ENCODE data around the gene TMEM132C. TPM values are rescaled to one million over a fixed set of nuclear protein-coding genes. Genes with fewer than 3 reads are reported as not detected.

TMEM132C gene
- total RNA-seq, 1 donor from 2014 or later, result not detected

DNA sequence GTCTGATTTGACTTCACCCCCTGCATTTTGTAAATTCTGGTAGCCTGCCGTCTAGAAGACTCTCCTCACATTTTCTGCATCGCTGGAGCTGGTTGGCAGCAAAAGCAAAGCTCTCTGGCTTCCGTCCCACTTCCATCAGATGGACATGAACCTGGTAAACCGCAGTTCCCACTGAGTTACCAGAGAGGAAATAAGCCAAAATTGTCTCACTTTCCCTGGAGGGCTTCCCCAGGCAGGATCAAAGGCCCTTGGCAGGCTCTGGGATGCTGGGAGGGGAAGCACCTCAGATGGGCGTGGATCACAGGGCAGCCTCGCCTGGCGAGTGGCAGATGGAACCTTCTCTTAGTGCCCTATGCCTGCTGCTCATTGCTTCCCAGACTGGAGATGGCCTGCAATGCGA is 243.5 kb downstream of the TMEM132C start:
- ChIA-PET CTCF (no interaction called here), POLR2A (no interaction called here)
- no peaks in the 10 kb centered on the region for H3K27me3 Mint-ChIP-seq
- H3K27ac Mint-ChIP-seq, result no peak overlapping the region
- no peaks in the 10 kb centered on the region for H3K36me3 Mint-ChIP-seq (ENCODE audit: low read depth)
- intact Hi-C loops (cut with micrococcal nuclease), result no loop called here
- no peak overlapping the region for H3K4me3 Mint-ChIP-seq
- no peaks in the 10 kb centered on the region for H3K4me1 Mint-ChIP-seq
- no peak for DNase-seq
- no peak for ATAC-seq (ENCODE audit: low read depth)
- peaks cover 14% of the 10 kb centered on the region for H3K9me3 Mint-ChIP-seq
- TF ChIP-seq, protein P1, sequence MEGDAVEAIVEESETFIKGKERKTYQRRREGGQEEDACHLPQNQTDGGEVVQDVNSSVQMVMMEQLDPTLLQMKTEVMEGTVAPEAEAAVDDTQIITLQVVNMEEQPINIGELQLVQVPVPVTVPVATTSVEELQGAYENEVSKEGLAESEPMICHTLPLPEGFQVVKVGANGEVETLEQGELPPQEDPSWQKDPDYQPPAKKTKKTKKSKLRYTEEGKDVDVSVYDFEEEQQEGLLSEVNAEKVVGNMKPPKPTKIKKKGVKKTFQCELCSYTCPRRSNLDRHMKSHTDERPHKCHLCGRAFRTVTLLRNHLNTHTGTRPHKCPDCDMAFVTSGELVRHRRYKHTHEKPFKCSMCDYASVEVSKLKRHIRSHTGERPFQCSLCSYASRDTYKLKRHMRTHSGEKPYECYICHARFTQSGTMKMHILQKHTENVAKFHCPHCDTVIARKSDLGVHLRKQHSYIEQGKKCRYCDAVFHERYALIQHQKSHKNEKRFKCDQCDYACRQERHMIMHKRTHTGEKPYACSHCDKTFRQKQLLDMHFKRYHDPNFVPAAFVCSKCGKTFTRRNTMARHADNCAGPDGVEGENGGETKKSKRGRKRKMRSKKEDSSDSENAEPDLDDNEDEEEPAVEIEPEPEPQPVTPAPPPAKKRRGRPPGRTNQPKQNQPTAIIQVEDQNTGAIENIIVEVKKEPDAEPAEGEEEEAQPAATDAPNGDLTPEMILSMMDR (IDR thresholded peaks at IDR 0.05), result no peak

DNA sequence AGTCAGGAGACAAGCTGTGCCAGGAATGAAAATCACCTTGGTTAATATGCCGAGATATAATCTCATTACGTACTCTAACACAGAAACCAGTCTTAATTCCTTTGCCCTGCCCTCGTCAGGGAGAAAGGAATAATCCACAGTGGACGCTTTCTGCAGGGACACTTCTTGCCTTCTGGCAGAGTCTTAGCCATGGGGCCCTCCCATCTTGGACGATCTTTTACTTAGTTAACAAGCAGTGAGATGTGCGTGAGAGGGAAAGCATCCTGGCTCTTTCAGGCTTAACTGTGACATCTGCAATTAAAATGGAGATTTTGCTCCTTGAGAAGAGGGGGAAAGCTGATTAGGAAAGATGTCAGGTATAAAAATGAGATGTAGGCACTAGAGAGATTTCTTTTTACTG is 246.4 kb downstream of the TMEM132C start:
- H3K36me3 Mint-ChIP-seq (ENCODE audit: low read depth), result no peaks in the 10 kb centered on the region
- no peaks in the 10 kb centered on the region for H3K4me1 Mint-ChIP-seq
- ChIA-PET POLR2A (no interaction called here), CTCF (no interaction called here)
- ATAC-seq (ENCODE audit: low read depth) (no peak), DNase-seq (no peak)
- TF ChIP-seq, protein P1 (IDR thresholded peaks at IDR 0.05), result no peak
- H3K9me3 Mint-ChIP-seq, result peaks cover 12% of the 10 kb centered on the region
- H3K27me3 Mint-ChIP-seq, result no peaks in the 10 kb centered on the region
- no peak overlapping the region for H3K4me3 Mint-ChIP-seq
- H3K27ac Mint-ChIP-seq, result no peak overlapping the region
- intact Hi-C loops (cut with micrococcal nuclease), result no loop called here

DNA sequence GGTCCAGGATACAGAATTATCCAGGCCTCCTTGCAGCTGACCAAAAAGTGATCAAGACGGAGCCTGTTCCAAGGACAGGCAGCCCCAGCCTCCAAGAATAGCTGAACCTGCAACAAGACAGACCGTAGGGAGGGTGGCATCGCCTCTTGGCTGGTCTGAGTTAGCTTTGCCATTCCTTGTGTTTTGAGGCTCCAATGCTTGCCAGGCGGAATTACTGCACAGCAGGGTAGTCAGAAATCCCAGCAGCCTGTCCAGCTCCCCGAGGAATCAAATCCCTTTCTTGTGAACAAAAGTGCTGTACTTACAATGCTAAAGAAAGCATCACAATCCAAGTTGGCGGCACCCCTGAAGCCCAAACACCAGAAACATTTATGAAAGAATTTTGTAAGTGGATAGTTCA is 246.9 kb downstream of the TMEM132C start:
- Mint-ChIP-seq H3K36me3 (ENCODE audit: low read depth) (no peaks in the 10 kb centered on the region), H3K9me3 (peaks cover 12% of the 10 kb centered on the region), H3K27me3 (no peaks in the 10 kb centered on the region), H3K27ac (no peak overlapping the region), H3K4me1 (no peaks in the 10 kb centered on the region), H3K4me3 (no peak overlapping the region)
- ATAC-seq (ENCODE audit: low read depth), result no peak
- ChIA-PET CTCF (no interaction called here), POLR2A (no interaction called here)
- TF ChIP-seq, protein P1 (IDR thresholded peaks at IDR 0.05), result no peak
- DNase-seq, result no peak
- intact Hi-C loops (cut with micrococcal nuclease), result no loop called here

DNA sequence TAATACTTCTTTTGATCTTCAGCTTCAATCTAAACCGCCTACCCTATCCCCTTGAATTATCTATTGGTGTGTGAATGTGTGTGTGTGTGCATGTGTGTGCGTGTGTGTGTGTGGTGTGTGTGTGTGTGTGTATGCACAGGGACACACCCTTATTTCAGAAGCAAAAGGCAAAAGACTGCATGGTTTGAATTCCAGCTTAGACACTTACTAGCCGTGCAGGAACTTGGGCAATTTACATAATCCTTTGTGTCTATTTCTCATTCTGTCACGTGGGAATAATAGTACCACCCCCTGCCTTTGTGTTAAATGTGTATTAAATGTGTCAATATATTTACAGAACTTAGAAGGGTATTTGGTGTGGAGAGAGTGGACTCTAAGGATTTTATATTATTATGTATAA is 251.7 kb downstream of the TMEM132C start:
- ChIA-PET CTCF (no interaction called here), POLR2A (no interaction called here)
- no peaks in the 10 kb centered on the region for H3K27me3 Mint-ChIP-seq
- DNase-seq (no peak), ATAC-seq (ENCODE audit: low read depth) (no peak)
- TF ChIP-seq, protein P1 (IDR thresholded peaks at IDR 0.05), result no peak
- H3K4me3 Mint-ChIP-seq, result no peak overlapping the region
- no peaks in the 10 kb centered on the region for H3K4me1 Mint-ChIP-seq
- no peaks in the 10 kb centered on the region for H3K36me3 Mint-ChIP-seq (ENCODE audit: low read depth)
- peaks cover 7% of the 10 kb centered on the region for H3K9me3 Mint-ChIP-seq
- H3K27ac Mint-ChIP-seq, result no peak overlapping the region
- intact Hi-C loops (cut with micrococcal nuclease), result no loop called here

DNA sequence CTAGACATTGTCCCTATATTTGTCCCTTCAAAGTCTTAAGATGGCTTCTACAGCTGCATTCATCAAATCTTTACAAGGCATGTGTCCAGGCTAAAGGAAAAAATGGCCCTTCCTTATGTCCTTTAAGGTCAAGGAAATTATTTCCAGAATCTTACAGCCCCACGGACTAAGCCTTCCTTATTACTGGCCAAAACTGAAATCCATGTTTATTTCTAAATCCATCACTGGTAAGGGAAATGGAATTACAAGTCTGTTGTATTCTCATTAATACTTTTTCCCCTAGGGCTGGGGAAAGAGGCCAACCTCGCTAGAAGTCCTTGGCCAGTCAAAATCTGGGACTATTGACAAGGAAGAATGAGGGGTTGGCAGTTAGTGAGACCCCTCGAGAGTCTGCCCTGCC is 252.5 kb downstream of the TMEM132C start:
- DNase-seq, result no peak
- intact Hi-C loops (cut with micrococcal nuclease), result no loop called here
- Mint-ChIP-seq H3K4me3 (no peak overlapping the region), H3K27me3 (no peaks in the 10 kb centered on the region), H3K27ac (no peak overlapping the region), H3K4me1 (no peaks in the 10 kb centered on the region), H3K36me3 (ENCODE audit: low read depth) (no peaks in the 10 kb centered on the region), H3K9me3 (peaks cover 7% of the 10 kb centered on the region)
- ATAC-seq (ENCODE audit: low read depth), result no peak
- ChIA-PET CTCF (no interaction called here), POLR2A (no interaction called here)
- TF ChIP-seq, protein P1 (IDR thresholded peaks at IDR 0.05), result no peak

All from activated B cell treated with CpG ODN at 0.5 μM for 24 hours (primary cell).